ENCODE measurements around the gene ADAMTS2.

Gene ADAMTS2

DNA sequence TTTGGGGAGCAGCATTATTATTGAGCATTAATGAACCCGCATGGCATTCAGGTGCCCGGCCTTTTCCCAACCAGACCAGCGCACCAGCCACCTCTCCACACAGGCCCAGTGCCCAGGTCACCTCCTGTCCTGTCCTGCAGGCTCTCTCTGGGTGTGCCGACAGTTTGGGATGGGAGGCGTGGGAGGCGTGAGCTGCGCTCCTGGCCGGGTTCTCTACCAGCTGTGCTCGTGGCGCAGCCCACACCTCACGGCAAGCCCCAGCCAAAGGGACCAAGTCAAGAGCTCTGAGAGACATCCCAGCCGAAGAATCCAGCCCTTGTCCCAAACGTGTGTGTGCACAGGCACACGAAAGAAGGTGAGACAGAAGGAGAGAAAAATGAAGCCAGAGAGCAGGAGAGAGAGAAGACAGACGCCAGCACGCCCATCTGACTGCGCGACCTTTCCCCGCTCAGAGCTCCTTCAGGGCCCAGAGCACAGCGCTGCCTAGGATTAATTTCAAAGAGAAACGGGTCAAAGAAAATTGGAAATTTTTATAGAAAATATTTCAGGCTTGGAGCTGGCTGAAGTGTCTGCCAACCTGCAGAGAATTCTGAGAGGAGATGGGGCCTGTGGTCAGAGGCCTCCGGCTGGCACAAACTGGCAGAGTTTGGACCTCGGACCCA, 81.7 kb downstream of the ADAMTS2 start:
- DNase-seq: no peak

DNA sequence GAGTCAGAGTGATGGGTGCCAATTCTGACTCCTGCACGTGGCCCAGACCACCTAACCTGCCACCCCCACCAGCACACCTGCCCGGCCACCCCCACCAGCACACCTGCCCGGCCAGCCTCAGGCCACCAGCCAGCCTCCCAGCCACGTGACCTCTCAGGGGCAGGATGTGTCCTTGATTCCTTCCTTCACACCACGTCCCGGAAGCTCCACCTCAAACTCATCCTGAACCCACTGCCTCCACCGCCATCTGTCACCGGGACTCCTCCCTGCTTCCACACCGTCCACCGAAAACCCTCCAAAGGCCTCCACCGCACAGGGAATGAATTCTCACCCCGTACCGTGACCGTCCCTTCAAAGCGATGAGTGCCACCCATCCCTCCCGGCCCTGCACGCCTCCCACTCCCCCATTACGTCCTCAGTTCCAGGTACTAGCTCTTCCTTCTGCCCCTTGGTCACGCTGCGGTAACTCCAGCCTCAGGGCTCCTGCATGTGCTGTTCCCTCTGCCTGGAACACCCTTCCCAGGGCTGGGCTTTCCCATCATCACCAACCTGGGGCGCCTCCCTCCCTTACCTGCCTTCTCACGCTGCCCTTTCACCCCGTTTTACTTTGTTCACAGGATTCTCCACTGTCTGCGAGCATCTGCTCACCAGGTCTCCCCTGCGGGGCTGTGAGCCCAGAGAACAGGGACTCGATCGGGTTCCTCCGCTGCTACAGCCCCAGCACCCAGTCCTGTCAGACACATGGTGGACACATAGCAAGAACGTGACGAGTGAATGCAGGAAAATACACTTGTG, 82.9 kb downstream of the ADAMTS2 start:
- no peak for DNase-seq

- no peak for DNase-seq
These were observed 83.7 kb downstream of the ADAMTS2 start for GRCh38 chr5:179261301-179262125.

DNA sequence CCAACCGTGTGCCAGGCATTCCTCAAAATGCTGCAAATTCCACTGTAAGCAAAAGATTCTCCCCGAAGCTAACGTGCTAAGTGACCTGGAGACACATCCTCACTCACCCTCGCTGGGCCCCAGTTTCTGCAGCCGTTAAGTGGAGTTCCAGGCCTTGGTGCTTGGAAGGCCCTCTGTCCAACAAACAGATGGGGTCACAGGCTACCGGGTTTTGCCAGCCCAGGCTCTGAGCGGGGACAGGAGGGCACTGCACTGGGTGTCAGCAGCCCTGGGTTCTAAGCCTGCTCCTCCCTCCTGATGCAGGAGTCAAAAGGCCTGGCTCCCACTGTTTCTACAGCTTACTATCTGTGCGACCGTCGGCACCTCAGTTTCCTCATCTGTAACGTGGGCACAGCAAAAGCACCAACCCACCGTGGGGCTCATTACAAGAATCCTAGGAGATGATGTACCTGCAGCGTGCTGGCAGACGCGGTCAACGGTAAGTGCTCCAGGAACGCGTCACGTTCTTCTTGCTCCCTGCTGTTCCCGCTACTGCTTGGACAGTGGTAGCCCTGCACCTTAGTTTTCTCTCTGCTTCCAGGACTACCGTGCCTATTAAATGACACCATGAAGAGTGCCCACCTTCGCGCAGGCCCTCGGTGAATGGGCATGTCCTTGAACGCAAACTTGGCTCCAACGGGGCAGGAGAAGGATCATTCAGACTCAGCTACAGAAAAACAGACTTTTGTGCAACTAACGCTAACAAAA, 84.8 kb downstream of the ADAMTS2 start:
- no peak for DNase-seq

DNA sequence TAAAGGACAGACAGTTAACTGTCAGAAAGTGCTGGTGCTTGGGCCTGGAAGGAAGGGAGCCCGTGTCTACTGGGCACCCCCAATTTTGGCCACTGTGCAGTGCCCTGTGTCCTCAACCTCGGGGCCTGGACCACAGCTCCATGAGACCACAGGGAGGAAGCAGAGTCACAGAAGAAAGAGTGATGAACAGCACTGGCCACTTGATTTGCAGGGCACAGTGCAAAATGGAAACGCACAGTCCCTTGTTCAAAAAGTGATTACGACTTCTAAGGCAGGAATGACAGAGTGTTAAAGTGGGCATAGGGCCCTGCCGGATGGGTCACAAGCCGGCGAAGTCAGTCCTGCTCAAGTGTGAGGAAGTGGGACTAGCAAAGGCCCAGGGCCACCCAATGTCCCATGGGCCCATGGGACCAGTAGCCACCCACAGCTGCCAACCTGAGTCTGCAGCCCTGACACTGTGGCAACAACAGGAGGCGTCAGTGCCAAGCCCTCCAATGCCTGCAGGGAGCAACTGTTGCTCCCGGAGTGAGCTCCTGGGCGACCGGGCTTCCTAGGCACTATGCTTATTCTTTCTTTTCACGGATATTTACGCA, 85.4 kb downstream of the ADAMTS2 start:
- no peak for DNase-seq

DNA sequence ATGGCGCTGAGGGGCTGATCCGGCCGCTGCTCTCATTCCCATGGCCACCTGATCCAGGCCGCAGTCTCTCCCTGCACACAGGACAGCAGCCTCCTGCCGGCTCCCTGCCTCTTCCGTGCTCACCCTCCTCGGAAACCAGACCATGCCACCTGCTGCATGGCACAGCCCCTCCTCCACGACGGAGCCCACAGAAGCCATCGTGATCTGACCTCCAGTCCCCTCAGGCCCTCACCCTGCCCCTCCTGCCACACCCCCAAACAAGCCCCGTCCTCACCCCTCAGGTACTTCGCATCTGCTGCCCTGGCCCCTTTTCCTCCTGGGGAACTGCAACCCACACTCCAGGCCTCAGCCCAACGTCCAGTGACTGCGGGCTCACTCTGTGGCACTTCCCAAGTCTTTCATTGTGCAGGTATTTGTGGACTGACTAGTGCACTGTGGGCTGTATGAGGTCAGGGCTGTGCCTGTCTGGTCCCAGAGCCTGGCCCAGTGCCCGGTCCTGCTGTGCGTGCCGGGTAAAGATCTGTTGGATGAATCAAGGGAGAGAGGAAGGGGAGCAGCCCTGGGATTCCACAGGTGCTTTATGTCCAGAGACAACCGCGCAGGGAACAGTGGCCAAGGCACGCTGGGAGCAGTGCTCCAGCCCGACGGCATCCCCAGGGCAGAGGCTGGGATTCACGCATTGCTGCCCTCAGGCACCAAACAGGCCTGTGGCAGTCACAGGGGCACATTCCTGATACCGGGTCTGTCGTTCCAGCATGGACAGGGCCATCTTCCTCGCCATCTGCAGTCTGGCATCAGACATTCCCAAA, 86.1 kb downstream of the ADAMTS2 start:
- no peak for DNase-seq

GRCh38 chr5:179258001-179258921, 87.0 kb downstream of the ADAMTS2 start:
- DNase-seq: no peak

GRCh38 chr5:179257176-179257682, 88.0 kb downstream of the ADAMTS2 start:
- DNase-seq: no peak

DNA sequence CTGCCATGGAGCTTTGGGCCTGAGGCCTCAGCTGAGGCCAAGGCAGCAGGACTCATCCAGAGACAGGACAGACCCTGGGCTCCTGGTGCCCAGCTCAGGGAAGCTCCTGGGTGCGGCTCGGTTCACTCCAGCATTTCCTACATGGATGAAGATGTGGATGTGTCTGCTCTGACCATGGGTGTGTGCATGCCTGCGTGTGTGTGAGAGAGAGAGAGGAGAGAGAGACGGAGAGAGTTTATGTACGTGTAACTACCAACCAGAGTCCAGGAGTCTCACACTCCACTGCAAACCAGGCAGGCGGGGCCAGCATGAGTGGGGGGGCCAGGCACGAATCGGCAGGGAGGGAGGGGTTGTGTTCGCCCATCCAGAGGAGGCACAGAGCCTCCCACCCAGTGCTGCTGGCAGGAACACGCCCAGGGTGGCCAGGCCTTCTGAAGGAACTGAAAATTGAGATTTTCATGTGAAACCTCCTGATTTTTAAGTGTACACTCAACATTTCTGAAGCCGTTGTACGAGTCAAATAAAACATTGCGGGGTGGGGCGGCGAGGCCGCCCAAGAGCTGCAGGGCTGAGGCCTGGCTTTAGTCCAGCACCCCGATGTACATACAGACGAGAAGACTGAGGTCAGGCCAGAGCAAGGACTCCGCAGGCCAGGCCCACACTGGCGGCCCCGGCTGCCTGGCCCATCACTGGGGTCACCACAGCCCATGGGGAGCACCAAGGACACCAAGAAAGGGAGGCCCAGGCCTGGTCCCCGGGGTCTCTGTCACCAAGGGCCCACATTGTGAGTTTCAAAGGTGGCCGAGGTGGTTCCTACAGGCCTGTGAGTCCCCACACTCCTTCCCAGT, 88.7 kb downstream of the ADAMTS2 start:
- DNase-seq: no peak

- DNase-seq: no peak
These were observed 89.5 kb downstream of the ADAMTS2 start for GRCh38 chr5:179255527-179256327.

DNA sequence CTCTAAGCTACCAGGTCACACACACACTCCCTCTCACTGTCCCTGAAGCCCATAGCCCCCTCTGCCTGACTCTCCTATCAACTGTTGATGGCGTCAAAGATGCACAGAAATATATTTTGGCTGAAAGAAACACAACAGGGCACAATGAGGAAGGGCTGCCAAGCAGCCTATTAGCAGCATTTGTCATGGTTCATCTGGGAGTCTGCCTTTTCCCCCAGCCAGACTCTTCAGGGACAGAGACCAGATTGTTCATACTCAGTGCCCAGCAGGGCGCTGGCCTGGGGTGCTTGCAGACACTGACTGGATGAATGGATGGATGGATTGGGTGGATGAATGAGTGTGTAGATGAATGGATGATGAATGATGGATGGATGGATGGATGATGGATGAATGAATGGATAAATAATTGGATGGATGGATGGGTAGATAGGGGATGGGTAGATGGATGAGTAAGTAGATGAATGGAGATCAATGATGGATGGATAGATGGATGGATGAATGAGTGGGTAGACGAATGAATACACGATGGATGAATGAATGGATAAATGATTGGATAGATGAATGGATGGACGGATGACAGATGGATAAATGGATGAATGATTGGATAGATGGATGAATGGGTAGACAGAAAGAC, 90.5 kb downstream of the ADAMTS2 start:
- no peak for DNase-seq

- no peak for DNase-seq
These were observed 91.5 kb downstream of the ADAMTS2 start for GRCh38 chr5:179253730-179254129.

DNA sequence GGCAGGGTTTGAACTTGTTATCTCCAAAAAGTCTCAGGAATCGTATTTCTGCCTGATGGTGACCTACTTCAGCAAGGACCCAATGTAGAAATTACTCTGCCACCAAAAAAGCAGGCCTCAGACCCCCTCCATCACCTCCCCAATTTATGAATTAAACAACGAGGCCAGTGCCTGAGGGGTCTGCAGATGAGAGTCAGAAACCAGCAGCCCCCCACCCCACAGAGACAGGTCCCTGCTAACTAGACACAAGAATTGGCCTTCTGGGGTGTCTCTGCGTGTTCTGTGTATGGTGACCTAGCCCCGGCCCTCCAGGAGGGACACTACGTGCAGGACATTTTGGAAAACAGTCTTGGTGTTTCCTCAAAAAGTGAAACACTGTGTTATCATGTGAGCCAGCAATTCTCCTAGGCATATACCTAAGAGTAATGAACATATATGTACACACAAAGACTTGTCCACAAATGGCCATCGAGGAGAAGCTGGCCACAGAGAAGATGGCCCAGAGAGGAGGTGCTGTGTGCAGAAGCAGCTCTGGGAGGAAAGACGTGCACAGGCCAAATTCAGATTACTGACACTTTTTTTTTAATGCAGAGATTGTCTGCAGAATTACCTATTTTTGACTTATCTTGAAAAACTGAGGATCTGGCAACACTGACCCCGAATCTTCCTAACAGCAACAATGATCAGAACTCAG, 93.8 kb downstream of the ADAMTS2 start:
- no peak for DNase-seq

DNA sequence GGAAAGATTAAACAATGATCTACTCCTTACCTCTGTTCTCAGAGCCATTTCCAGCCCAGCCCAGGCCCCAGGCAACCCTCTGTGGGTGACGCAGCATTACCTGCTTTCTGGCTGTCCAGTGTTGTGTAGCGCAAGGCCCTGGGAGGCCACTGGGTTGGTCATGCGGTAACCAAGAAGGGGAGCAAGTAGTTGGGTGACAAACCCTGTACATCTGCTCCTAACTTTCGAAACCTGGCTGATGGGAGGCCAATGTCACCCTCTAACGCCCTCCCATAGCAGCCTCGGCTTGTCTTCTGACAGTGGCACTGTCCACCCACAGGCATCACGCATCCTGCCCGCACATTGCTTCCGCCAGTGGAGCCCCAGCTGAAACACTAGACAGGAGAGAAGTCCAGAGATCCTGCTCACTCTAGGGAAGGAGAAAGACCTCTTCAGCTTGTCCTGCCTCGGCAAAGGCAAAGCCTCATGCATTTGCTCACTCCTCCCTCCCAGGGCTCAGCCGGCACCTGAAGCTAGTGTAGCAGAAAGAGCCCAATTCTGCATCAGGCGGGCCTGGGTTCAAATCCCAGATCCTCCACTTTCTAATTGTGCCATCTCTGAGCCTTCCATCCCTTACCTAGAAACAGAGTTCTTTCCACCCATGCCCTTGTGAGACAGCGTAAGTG, 94.6 kb downstream of the ADAMTS2 start:
- no peak for DNase-seq

DNA sequence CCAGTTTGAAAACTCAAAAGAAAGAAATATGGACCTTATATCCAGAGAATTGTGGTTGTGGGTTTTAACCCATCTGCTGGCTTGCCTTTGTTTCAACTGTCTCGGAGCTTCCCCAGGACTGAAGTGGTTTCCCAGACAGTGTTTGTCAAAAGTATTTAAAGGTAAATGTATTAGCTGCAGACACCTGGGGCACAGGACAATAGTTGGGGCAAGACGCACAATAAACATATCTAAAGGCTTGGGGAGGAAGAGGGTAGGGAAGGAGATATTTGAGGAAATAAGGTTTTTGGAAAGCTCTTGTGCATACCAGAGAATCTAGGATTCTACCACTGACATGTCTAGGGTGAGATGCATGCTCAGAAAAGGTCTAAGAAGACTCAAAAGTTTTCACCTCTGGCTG, 99.0 kb downstream of the ADAMTS2 start:
- no peak for DNase-seq

- no peak for DNase-seq
These were observed 100.2 kb downstream of the ADAMTS2 start for GRCh38 chr5:179245031-179245430.

GRCh38 chr5:179244044-179244443, 101.2 kb downstream of the ADAMTS2 start:
- no peak for DNase-seq

Data from NCI-H2107 (cell line).